Astrocyte (in vitro differentiated cells and primary cell): ENCODE data around the gene C1orf232.

Experiments used
- CTCF ChIP-seq: IDR thresholded peaks from 2 replicates; pipeline ENCODE4 v1.5.1; 2011; ENCODE audit warnings: low read depth, mild to moderate bottlenecking, inconsistent platforms, low read length, moderate library complexity; ENCODE audit not compliant: insufficient read depth
- EZH2 ChIP-seq: IDR thresholded peaks from 2 replicates; pipeline ENCODE4 v1.6.1; 2012; ENCODE audit warnings: mild to moderate bottlenecking, low read length, inconsistent platforms; ENCODE audit not compliant: insufficient read depth

GRCh38 chr1:26177182-26177684 is 8.5 kb upstream of the C1orf232 start, which contains the start of gene CNKSR1:
- TF ChIP-seq CTCF (no peak), EZH2 (no peak)
